ENCODE results near the gene TMEM69. TPM values are rescaled to one million over a fixed set of nuclear protein-coding genes. Genes with fewer than 3 reads are reported as not detected.

The TMEM69 gene
- total and polyA plus RNA-seq, 10 of the 15 experiments (the other 5 are each of a cell fraction or from before 2014, with no cell fraction given): 44.6 to 162 (median 88.8) TPM

GRCh38 chr1:45660336-45660735, 27.6 kb upstream of the TMEM69 start:
- Histone ChIP-seq H3K27ac (ENCODE audit: control insufficient read depth, insufficient read depth) (no peak overlapping the region), H3K4me2 (ENCODE audit: control insufficient read depth, insufficient read depth) (no peak overlapping the region), H3K9me3 (replicated peaks; ENCODE audit: control insufficient read depth, insufficient read depth, low read length) (no peaks in the 10 kb centered on the region), H3K4me3 (no peak overlapping the region), H3K79me2 (ENCODE audit: control insufficient read depth, insufficient read depth, low read length) (peaks cover 26% of the 10 kb centered on the region), H3K36me3 (ENCODE audit: control insufficient read depth in 2 of 2, insufficient read depth in 2 of 2, low read length in 1 of 2) (peaks cover 8 to 34% of the 10 kb centered on the region in 2 experiments), H2AFZ (ENCODE audit: control insufficient read depth, low read depth, low read length) (no peak overlapping the region), H3K4me1 (ENCODE audit: control insufficient read depth, insufficient read depth, low read length) (no peaks in the 10 kb centered on the region), H3K27me3 (replicated peaks in 1 of 2; ENCODE audit: control insufficient read depth in 2 of 2, insufficient read depth in 2 of 2, low read length in 1 of 2) (no peaks in the 10 kb centered on the region), H3K9ac (ENCODE audit: control insufficient read depth, insufficient read depth, low read length) (no peak overlapping the region), H4K20me1 (ENCODE audit: control insufficient read depth, insufficient read depth) (0 out of 2 replicates have a peak, but pooled peaks cover 3% of the 10 kb centered on the region)
- TF ChIP-seq TAF1 (IDR thresholded peaks at IDR 0.05; ENCODE audit: borderline replicate concordance, low read depth, low read length): no peak
- TF ChIP-seq BCL3 (IDR thresholded peaks at IDR 0.05; ENCODE audit: borderline replicate concordance, insufficient read depth, low read depth, low read length, poor library complexity, severe bottlenecking): no peak
- no peak for TF ChIP-seq ATF7 (IDR thresholded peaks at IDR 0.05; ENCODE audit: low read depth)
- TF ChIP-seq SMARCA5 (IDR thresholded peaks at IDR 0.05): no peak
- TF ChIP-seq FOXM1 (IDR thresholded peaks at IDR 0.05; ENCODE audit: low read depth, low read length): no peak
- TF ChIP-seq RB1 (IDR thresholded peaks at IDR 0.05; ENCODE audit: borderline replicate concordance): no peak
- TF ChIP-seq BACH1 (IDR thresholded peaks at IDR 0.05; ENCODE audit: borderline replicate concordance): no peak
- no peak for TF ChIP-seq ZBED1 (IDR thresholded peaks at IDR 0.05; ENCODE audit: borderline replicate concordance)
- no peak for TF ChIP-seq NR2F1 (conservative IDR thresholded peaks at IDR 0.05)
- no peak for TF ChIP-seq BHLHE40 (IDR thresholded peaks at IDR 0.05; ENCODE audit: borderline replicate concordance in 1 of 2, low read depth in 2 of 2, low read length in 1 of 2)
- no peak for TF ChIP-seq E4F1 (IDR thresholded peaks at IDR 0.05; ENCODE audit: borderline replicate concordance, partially characterized antibody)
- FAIRE-seq (no peak), ATAC-seq (no peak), DNase-seq (ENCODE audit: low read depth, low spot score) (no peak)
- no TSS peak for BruUV-seq (replicated peaks)
- in situ Hi-C loops (cut with MboI) (no loop called here), intact Hi-C loops (cut with micrococcal nuclease; ENCODE audit: unreplicated experiment) (no loop called here)
- WGBS (ENCODE audit: insufficient coverage, insufficient replicate concordance, low lambda C conversion rate, missing lambda C conversion rate): 80% methylated on average over 2 of the region's 2 CpGs
- POLR2A ChIA-PET: interaction anchor here (0.5 kb wide), 1 partner anchor 127 kb away, joined by 3 read pairs; no protein-coding TSS in a partner anchor
- RAD21 ChIA-PET (ENCODE audit: unreplicated experiment): no interaction called here
- CTCF ChIA-PET: interaction anchor here (0.6 kb wide), 1 partner anchor 131 kb away, joined by 4 read pairs; no protein-coding TSS in a partner anchor
- SMC1A ChIA-PET (ENCODE audit: uncharacterized antibody, unreplicated experiment): interaction anchor here (1.6 kb wide), 2 partner anchors 10 to 14 kb away, joined by 4 to 6 read pairs; no protein-coding TSS in a partner anchor
